Caco-2 (cell line): ENCODE data around the gene TTC38. TPM values are rescaled to one million over a fixed set of nuclear protein-coding genes. Genes with fewer than 3 reads are reported as not detected.

ENCODE experiments used
- BruUV-seq: library from RNA; stranded (reverse); fragments of 400-500 nt; replicated peaks from 2 replicates; lab custom pipeline; 2021; lab: Mats Ljungman, UMichigan
- CTCF ChIA-PET: fragments of 300-600 bp; sonication (Branson Sonifier 250); formaldehyde crosslinking; loops from one replicate; lab custom pipeline; 2022; ENCODE audit warnings: antibody characterized with exemption; lab: Charles Lee
- POLR2A ChIA-PET: fragments of 300-600 bp; sonication (Branson Sonifier 250); formaldehyde crosslinking; loops from one replicate; lab custom pipeline; 2022; ENCODE audit warnings: antibody characterized with exemption; lab: Charles Lee
- DNase-seq, 2 experiments: peaks; one replicate each; pipeline versions ENCODE4 v3.0.0 to v3.0.0-alpha.2; 2020 to 2022
- H3K27me3 ChIP-seq: replicated peaks from 2 replicates; pipeline ENCODE4 v1.6.0; 2011; ENCODE audit warnings: low read length; ENCODE audit not compliant: control insufficient read depth, insufficient read depth
- H3K36me3 ChIP-seq: 2 replicates; pipeline ENCODE4 v1.5.1; 2011; ENCODE audit warnings: low read length; ENCODE audit not compliant: control insufficient read depth, insufficient read depth
- H3K4me1 ChIP-seq: fragments of 250-450 bp; sonication (Bioruptor Pico); 2 replicates; pipeline ENCODE4 v1.5.1; 2020; ENCODE audit warnings: mild to moderate bottlenecking
- H3K4me3 ChIP-seq: 2 replicates; pipeline ENCODE4 v1.5.1; 2011; ENCODE audit warnings: low read depth, mild to moderate bottlenecking, control low read depth, low read length
- H3K9me3 ChIP-seq: fragments of 250-450 bp; sonication (Bioruptor Pico); 2 replicates; pipeline ENCODE4 v1.5.1; 2020; ENCODE audit warnings: mild to moderate bottlenecking, moderate library complexity
- H3K27ac Mint-ChIP-seq: one replicate; pipeline ENCODE4 v1.8.0; 2022; ENCODE audit warnings: mixed read lengths; ENCODE audit not compliant: unreplicated experiment
- H3K27me3 Mint-ChIP-seq: one replicate; pipeline ENCODE4 v1.8.0; 2022; ENCODE audit warnings: mixed read lengths; ENCODE audit not compliant: insufficient read depth, unreplicated experiment
- H3K36me3 Mint-ChIP-seq: one replicate; pipeline ENCODE4 v1.8.0; 2022; ENCODE audit warnings: mild to moderate bottlenecking, mixed read lengths; ENCODE audit not compliant: insufficient read depth, unreplicated experiment
- H3K4me1 Mint-ChIP-seq: one replicate; pipeline ENCODE4 v1.8.0; 2022; ENCODE audit warnings: low read depth, mixed read lengths; ENCODE audit not compliant: unreplicated experiment
- H3K4me3 Mint-ChIP-seq: one replicate; pipeline ENCODE4 v1.8.0; 2022; ENCODE audit warnings: mild to moderate bottlenecking, moderate library complexity, mixed read lengths; ENCODE audit not compliant: unreplicated experiment
- H3K9me3 Mint-ChIP-seq: one replicate; pipeline ENCODE4 v1.8.0; 2022; ENCODE audit warnings: mixed read lengths; ENCODE audit not compliant: unreplicated experiment
- intact Hi-C: fragments of 100-400 bp; cut with micrococcal nuclease; formaldehyde crosslinking; loops from one replicate; pipeline ENCODE4 v1.10.0; 2022; ENCODE audit not compliant: unreplicated experiment
- total RNA-seq: library from RNA; stranded (reverse); gene quantifications from 2 replicates; pipeline ENCODE4 v1.2.3, GENCODE V29; 2022
- TF ChIP-seq, protein P1 (sequence below), 2 experiments: fragments of 200-600 bp in 1 of 2; IDR thresholded peaks; 1 replicate in 1 of 2; 2 replicates in 1 of 2; pipeline versions ENCODE4 v1.5.1 to v1.8.0; 2011 to 2022; ENCODE audit warnings: antibody characterized with exemption in 1 of 2, control low read depth in 1 of 2, inconsistent platforms in 1 of 2, low read depth in 1 of 2, low read length in 1 of 2, mild to moderate bottlenecking in 1 of 2, moderate library complexity in 1 of 2; ENCODE audit not compliant: insufficient read depth in 1 of 2, severe bottlenecking in 1 of 2, unreplicated experiment in 1 of 2

TTC38 gene
- total RNA-seq, 1 experiment from 2014 or later: 44.5 TPM

DNA sequence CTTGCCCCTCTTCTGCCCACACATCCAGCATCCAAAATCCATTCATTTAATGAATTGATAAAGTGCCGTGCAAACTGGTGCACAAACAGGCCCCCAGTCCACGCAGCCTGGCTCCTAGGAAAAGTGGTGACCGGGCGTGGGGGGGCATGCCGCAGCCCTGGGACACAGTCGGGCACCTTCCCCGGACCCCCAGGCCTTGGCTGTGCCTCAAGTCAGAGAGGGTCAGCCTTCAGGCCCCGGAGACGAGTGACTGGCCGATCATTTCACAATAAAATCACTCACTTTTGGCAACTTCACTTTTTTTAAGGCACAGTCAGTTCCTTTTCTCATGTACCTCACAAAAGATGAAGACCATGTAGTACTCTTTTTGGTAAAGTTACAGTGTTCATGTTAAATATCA is 25.7 kb upstream of the TTC38 start:
- Histone ChIP-seq H3K4me3 (no peak overlapping the region), H3K9me3 (no peaks in the 10 kb centered on the region), H3K27me3 (no peaks in the 10 kb centered on the region), H3K4me1 (peaks cover 10% of the 10 kb centered on the region; the same call in 1 of the 2 replicates), H3K36me3 (no peaks in the 10 kb centered on the region)
- Mint-ChIP-seq H3K27ac (no peak overlapping the region), H3K36me3 (no peaks in the 10 kb centered on the region), H3K9me3 (no peaks in the 10 kb centered on the region), H3K4me3 (no peak overlapping the region), H3K4me1 (no peaks in the 10 kb centered on the region), H3K27me3 (no peaks in the 10 kb centered on the region)
- BruUV-seq: no TSS peak
- intact Hi-C loops: no loop called here
- TF ChIP-seq, protein P1, sequence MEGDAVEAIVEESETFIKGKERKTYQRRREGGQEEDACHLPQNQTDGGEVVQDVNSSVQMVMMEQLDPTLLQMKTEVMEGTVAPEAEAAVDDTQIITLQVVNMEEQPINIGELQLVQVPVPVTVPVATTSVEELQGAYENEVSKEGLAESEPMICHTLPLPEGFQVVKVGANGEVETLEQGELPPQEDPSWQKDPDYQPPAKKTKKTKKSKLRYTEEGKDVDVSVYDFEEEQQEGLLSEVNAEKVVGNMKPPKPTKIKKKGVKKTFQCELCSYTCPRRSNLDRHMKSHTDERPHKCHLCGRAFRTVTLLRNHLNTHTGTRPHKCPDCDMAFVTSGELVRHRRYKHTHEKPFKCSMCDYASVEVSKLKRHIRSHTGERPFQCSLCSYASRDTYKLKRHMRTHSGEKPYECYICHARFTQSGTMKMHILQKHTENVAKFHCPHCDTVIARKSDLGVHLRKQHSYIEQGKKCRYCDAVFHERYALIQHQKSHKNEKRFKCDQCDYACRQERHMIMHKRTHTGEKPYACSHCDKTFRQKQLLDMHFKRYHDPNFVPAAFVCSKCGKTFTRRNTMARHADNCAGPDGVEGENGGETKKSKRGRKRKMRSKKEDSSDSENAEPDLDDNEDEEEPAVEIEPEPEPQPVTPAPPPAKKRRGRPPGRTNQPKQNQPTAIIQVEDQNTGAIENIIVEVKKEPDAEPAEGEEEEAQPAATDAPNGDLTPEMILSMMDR (IDR thresholded peaks at IDR 0.05; ENCODE audit: insufficient read depth in 1 of 2, low read depth in 1 of 2, low read length in 1 of 2, severe bottlenecking in 1 of 2, unreplicated experiment in 1 of 2): no peak
- POLR2A ChIA-PET: no interaction called here
- no peak for DNase-seq
- CTCF ChIA-PET: no interaction called here

DNA sequence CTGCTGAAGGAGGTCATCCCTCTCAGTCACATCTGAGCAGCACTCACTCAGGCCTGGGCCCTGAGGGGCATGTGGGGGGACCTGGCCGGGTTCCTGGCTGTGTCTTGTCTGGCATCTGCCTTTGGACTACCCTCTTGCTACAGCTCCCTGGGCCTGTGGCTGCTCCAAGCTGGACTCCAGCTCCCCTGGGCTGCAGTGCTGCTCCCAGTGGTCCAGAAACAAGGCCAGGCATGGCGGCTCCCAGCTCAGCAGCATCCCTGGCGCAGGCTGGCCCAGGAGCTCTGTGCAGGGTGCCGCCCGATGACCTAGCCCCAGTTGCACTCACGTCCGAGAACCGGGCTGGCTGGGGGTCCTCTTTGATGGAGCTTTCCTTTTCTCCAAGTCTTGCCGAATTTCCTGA is 23.0 kb upstream of the TTC38 start:
- Mint-ChIP-seq H3K4me3 (no peak overlapping the region), H3K9me3 (no peaks in the 10 kb centered on the region), H3K27ac (no peak overlapping the region), H3K27me3 (no peaks in the 10 kb centered on the region), H3K4me1 (no peaks in the 10 kb centered on the region), H3K36me3 (no peaks in the 10 kb centered on the region)
- intact Hi-C loops: no loop called here
- Histone ChIP-seq H3K4me1 (peaks cover 15% of the 10 kb centered on the region), H3K4me3 (no peak overlapping the region), H3K36me3 (no peaks in the 10 kb centered on the region), H3K9me3 (no peaks in the 10 kb centered on the region), H3K27me3 (no peaks in the 10 kb centered on the region)
- ChIA-PET CTCF (no interaction called here), POLR2A (no interaction called here)
- BruUV-seq: no TSS peak
- TF ChIP-seq, protein P1 (IDR thresholded peaks at IDR 0.05; ENCODE audit: insufficient read depth in 1 of 2, low read depth in 1 of 2, low read length in 1 of 2, severe bottlenecking in 1 of 2, unreplicated experiment in 1 of 2): no peak
- DNase-seq: no peak

DNA sequence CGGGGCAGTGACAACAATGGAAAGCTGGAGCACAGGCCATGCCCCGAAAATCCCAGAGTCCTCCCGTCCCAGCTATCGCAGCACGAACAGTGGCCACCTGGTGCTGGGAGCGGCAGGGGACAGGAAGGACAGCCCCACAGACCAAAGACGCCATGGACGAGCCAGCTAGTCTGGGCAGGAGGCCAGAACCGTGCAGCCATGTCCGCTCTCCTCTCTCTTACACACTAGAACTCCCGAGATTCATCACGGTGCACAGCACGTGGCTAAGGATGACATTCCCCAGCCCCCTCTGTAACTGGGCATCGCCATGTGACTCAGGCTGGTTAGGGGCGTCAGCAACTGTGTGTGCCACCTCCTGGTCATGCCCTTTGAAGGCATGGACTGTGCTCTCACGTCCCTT is 22.3 kb upstream of the TTC38 start:
- H3K36me3 Mint-ChIP-seq: no peaks in the 10 kb centered on the region
- CTCF ChIA-PET: no interaction called here
- TF ChIP-seq, protein P1 (IDR thresholded peaks at IDR 0.05; ENCODE audit: insufficient read depth in 1 of 2, low read depth in 1 of 2, low read length in 1 of 2, severe bottlenecking in 1 of 2, unreplicated experiment in 1 of 2): no peak
- H3K9me3 Mint-ChIP-seq: no peaks in the 10 kb centered on the region
- H3K27ac Mint-ChIP-seq: no peak overlapping the region
- H3K4me3 ChIP-seq: no peak overlapping the region
- no peak overlapping the region for H3K4me3 Mint-ChIP-seq
- H3K4me1 ChIP-seq: peaks cover 14% of the 10 kb centered on the region
- intact Hi-C loops: no loop called here
- BruUV-seq: no TSS peak
- POLR2A ChIA-PET: no interaction called here
- DNase-seq: no peak
- no peaks in the 10 kb centered on the region for H3K9me3 ChIP-seq
- no peaks in the 10 kb centered on the region for H3K36me3 ChIP-seq
- H3K27me3 ChIP-seq: no peaks in the 10 kb centered on the region
- H3K27me3 Mint-ChIP-seq: no peaks in the 10 kb centered on the region
- H3K4me1 Mint-ChIP-seq: no peaks in the 10 kb centered on the region
